ENCODE results near the gene JAM3.

JAM3 gene

GRCh38 chr11:134040386-134041302 lies 28.2 kb upstream of the JAM3 start:
- TF ChIP-seq CTCF (IDR thresholded peaks at IDR 0.05) (no peak), ZFX (IDR thresholded peaks at IDR 0.05; ENCODE audit: borderline replicate concordance) (no peak)
- H3K27ac ChIP-seq: no peak overlapping the region

- no peak for TF ChIP-seq ZFX (IDR thresholded peaks at IDR 0.05; ENCODE audit: borderline replicate concordance)
- TF ChIP-seq CTCF (IDR thresholded peaks at IDR 0.05): no peak
- no peak overlapping the region for H3K27ac ChIP-seq
Observed at GRCh38 chr11:134041349-134041748, 27.5 kb upstream of the JAM3 start.

DNA sequence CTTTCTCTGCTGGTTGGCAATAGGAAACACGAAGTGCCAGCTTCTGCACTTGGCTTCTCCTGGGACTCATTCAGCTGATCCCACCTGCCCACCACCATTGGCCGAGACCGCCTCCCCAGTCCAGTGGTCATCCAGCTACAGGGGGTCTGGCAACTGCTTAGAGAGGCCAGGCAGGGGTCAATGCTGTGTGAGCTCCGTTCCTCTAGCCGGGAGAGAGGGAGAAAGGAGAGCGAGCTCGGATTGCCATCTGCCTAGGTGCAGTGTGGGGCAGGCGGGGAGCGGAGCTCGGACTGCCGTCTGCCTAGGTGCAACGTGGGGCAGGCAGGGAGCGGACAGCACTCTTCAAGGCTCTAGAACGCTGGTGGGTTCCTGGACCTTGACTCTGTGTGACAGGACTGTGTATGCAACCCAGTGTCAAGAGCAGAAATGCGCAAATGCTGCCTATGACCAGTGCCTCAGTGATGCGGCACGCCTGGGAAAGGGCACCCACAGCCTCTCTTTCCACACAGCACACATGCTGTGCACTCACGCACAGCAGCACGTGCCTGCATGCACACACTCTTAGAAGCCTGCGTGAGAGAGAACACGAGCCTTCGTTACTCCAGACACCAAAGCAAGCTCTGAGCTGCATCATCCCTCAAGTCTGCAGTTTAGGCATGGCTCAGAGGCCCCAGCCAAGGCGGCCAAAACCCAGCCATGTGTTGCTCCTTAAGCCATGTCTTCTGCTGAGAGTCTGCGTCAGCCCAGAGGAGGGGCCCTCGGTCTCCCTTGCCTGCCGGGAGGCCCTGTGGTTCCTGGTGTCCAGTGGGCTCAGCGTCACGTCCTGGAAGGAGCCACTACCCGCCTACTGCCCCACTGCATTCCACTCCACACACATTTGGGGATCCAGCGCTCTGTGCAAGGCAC lies 26.8 kb upstream of the JAM3 start:
- H3K27ac ChIP-seq: no peak overlapping the region

DNA sequence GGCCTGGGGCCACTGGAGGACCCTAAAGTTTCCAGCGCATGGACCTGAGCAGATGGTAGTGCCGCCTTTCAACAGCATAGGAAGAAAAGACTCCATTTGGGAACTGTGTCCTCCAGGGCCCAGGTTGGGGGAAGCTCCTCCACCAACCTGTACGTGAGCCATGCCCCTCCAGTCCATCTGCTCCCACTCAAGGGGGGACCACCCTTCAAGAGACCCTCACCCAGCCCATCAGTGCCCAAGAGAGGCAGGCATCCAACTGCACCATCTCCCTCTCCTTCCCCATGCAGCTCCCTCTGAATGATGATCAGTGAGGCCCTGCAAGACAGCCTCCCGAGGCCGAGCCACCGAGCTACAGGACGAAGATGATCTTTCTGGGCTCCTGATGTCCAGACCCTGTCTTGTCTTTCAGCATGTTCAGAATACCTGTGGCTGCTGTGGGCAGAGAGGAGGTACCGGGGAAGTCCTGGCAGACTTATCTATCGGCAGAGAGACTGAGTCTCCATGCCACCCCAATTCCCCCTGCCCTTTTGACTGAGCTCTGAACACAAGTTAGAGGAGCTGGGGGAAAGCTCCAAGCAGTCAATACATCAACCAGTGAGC lies 25.0 kb upstream of the JAM3 start:
- TF ChIP-seq ZFX (IDR thresholded peaks at IDR 0.05; ENCODE audit: borderline replicate concordance): no peak
- TF ChIP-seq CTCF (IDR thresholded peaks at IDR 0.05): no peak
- H3K27ac ChIP-seq: no peak overlapping the region

More for the DNA sequence above, 26.8 kb upstream of the JAM3 start:
- TF ChIP-seq CTCF (IDR thresholded peaks at IDR 0.05): no peak
- no peak for TF ChIP-seq ZFX (IDR thresholded peaks at IDR 0.05; ENCODE audit: borderline replicate concordance)

- no peak overlapping the region for H3K27ac ChIP-seq
- TF ChIP-seq CTCF (IDR thresholded peaks at IDR 0.05): no peak
- no peak for TF ChIP-seq ZFX (IDR thresholded peaks at IDR 0.05; ENCODE audit: borderline replicate concordance)
Observed at GRCh38 chr11:134044514-134045284, 24.2 kb upstream of the JAM3 start.

DNA sequence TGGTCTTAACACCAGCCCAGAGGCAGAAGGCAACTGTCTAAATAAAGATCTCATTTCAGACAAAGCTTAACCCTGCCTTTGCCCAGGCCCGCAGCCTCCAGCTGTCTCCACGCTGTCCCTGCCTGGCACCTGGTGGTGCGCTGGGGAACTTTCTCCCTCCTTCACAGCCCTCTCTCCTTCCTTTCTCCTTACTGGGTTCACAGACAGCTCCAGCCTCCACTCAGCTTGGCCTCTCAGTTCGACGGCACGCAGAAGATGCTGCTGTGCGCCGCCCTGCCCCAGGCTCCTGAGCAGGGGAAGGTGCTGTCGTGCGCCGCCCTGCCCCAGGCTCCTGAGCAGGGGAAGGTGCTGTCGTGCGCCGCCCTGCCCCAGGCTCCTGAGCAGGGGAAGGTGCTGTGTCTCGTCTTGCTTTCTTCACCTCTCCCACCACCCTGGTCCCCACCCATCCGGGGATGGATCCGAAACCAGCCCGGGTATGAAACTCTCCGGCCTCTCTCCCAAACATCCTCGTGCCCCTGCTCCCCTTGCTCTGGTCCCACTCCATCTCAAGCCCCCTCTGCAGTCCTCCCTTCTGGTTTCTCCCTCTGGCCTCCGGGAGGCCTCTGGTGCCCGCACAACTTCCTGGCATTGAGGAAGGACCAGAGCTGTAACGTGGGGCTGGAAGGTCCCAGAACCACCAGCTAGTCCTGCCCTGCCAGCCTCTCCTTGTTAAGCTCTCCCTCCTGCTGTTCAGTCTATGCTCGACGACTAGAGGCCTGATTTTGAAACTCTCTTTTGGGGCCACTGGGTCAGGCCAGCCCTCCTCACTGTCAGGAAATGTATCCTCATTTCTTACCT lies 22.9 kb upstream of the JAM3 start:
- TF ChIP-seq CTCF (IDR thresholded peaks at IDR 0.05): no peak
- no peak for TF ChIP-seq ZFX (IDR thresholded peaks at IDR 0.05; ENCODE audit: borderline replicate concordance)
- H3K27ac ChIP-seq: no peak overlapping the region

Measured in 22Rv1 (cell line).